IPS DF 6.9 (cell line): Measurements from ENCODE around the gene AIMP1.

Source experiments
- DNase-seq: peaks from one replicate; pipeline ENCODE4 v3.0.0-alpha.2; 2013; ENCODE audit warnings: low read depth, low spot score
- H3K27ac ChIP-seq: one replicate; pipeline ENCODE4 v1.5.1; 2013; ENCODE audit warnings: low read length, control low read depth
- H3K27me3 ChIP-seq: 2 replicates; pipeline ENCODE4 v1.6.1; 2013; ENCODE audit warnings: mild to moderate bottlenecking, low read length; ENCODE audit not compliant: control insufficient read depth, insufficient read depth
- H3K36me3 ChIP-seq: 2 replicates; pipeline ENCODE4 v1.6.1; 2013; ENCODE audit warnings: low read length; ENCODE audit not compliant: control insufficient read depth, insufficient read depth
- H3K4me1 ChIP-seq: 2 replicates; pipeline ENCODE4 v1.6.1; 2013; ENCODE audit warnings: low read length; ENCODE audit not compliant: control insufficient read depth, insufficient read depth
- H3K4me3 ChIP-seq: 2 replicates; pipeline ENCODE4 v1.5.1; 2013; ENCODE audit warnings: mild to moderate bottlenecking, low read length
- H3K9me3 ChIP-seq: 2 replicates; pipeline ENCODE4 v1.6.1; 2013; ENCODE audit warnings: low read length, inconsistent platforms; ENCODE audit not compliant: control insufficient read depth, insufficient read depth
- WGBS: extraction: QIAGEN DNeasy Blood & Tissue Kit; methylation state at CpG from one replicate; pipeline ENCODE4 v1.1.7; 2013; ENCODE audit warnings: mixed read lengths, missing lambda C conversion rate; ENCODE audit not compliant: insufficient read length, insufficient coverage; 5-methylcytosine and 5-hydroxymethylcytosine counted together

AIMP1 gene

DNA sequence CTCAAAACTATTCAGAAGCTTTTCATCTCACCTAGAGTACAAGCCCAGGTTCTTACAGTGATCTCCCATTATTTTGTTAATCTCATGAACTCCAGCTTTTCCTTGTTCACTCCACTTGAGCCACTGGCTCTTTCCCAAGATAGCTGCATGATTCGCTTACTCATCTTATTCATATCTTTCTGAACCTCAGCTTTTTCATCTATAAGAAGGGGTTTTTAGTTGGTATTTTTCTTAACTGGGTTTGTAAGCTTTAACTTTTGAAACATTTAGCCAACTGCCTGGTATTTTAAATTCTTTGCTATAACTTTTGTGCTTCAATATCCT, 28.3 kb downstream of the AIMP1 start:
- H3K36me3 ChIP-seq = no peaks in the 10 kb centered on the region

DNA sequence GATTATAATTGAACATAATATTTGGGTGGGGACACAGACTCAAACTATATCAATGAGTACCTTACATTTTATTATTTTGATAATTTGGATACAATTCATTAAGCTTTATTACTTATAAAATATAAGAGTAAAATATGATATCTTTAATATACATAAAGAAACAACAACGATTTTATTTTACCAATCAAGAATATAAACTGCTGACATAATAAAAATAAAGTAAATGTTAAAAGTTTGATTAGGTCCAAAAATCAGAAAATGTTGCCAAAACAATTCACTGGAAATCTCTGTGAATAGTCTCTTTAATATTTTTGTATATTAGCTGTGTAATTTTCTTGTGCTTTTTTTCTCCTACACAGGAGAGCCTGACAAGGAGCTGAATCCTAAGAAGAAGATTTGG, 30.8 kb downstream of the AIMP1 start:
- no peak for DNase-seq
- Histone ChIP-seq H3K9me3 (no peaks in the 10 kb centered on the region), H3K4me1 (no peaks in the 10 kb centered on the region), H3K27ac (no peak overlapping the region), H3K4me3 (no peak overlapping the region), H3K36me3 (no peaks in the 10 kb centered on the region), H3K27me3 (no peaks in the 10 kb centered on the region)
- WGBS = no CpG with 5 or more reads among the region's 1 CpG

More for the DNA sequence above, 28.3 kb downstream of the AIMP1 start:
- Histone ChIP-seq H3K27ac (no peak overlapping the region), H3K4me1 (no peaks in the 10 kb centered on the region), H3K4me3 (no peak overlapping the region), H3K9me3 (no peaks in the 10 kb centered on the region), H3K27me3 (no peaks in the 10 kb centered on the region)
- DNase-seq = no peak
- WGBS = no CpG with 5 or more reads among the region's 1 CpG

GRCh38 chr4:106351016-106351415, 34.7 kb downstream of the AIMP1 start:
- no peaks in the 10 kb centered on the region for H3K36me3 ChIP-seq
- H3K27me3 ChIP-seq = no peaks in the 10 kb centered on the region
- H3K4me1 ChIP-seq = no peaks in the 10 kb centered on the region
- no peaks in the 10 kb centered on the region for H3K9me3 ChIP-seq
- DNase-seq = no peak
- H3K27ac ChIP-seq = no peak overlapping the region
- H3K4me3 ChIP-seq = no peak overlapping the region

GRCh38 chr4:106353786-106354185, 37.4 kb downstream of the AIMP1 start:
- no peak for DNase-seq
- no peaks in the 10 kb centered on the region for H3K27me3 ChIP-seq
- H3K4me1 ChIP-seq = no peaks in the 10 kb centered on the region
- H3K36me3 ChIP-seq = no peaks in the 10 kb centered on the region
- H3K4me3 ChIP-seq = no peak overlapping the region
- no CpG with 5 or more reads among the region's 1 CpG for WGBS
- H3K9me3 ChIP-seq = no peaks in the 10 kb centered on the region
- no peak overlapping the region for H3K27ac ChIP-seq

- H3K9me3 ChIP-seq = no peaks in the 10 kb centered on the region
- H3K36me3 ChIP-seq = no peaks in the 10 kb centered on the region
- H3K27ac ChIP-seq = no peak overlapping the region
- no peaks in the 10 kb centered on the region for H3K27me3 ChIP-seq
- DNase-seq = no peak
- WGBS = no CpG with 5 or more reads among the region's 4 CpGs
- H3K4me3 ChIP-seq = no peak overlapping the region
- no peaks in the 10 kb centered on the region for H3K4me1 ChIP-seq
These were observed 38.8 kb downstream of the AIMP1 start for GRCh38 chr4:106355193-106355592.

DNA sequence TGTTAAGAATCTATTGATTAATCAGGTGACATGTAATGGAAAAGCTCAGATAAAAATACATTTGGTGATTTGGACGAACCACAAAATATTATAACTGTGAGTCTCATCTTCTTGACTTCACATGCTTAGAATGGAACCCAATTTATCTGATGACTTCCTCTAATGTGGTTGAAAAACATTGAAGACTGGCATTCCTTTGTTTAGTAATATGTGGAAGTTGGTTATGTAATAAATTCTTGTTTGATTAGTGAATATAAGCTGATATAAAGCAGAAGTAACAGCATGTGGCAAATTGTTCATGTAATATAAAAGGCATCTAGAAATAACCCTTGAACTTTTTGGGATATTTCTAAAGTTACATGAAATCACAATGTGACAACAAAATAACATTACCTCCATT, 42.5 kb downstream of the AIMP1 start:
- Histone ChIP-seq H3K27me3 (no peaks in the 10 kb centered on the region), H3K9me3 (no peaks in the 10 kb centered on the region), H3K4me3 (no peak overlapping the region), H3K36me3 (no peaks in the 10 kb centered on the region), H3K27ac (no peak overlapping the region), H3K4me1 (no peaks in the 10 kb centered on the region)
- WGBS = no CpG with 5 or more reads among the region's 1 CpG
- no peak for DNase-seq

- no CpG with 5 or more reads among the region's 3 CpGs for WGBS
- DNase-seq = no peak
These were observed 45.9 kb downstream of the AIMP1 start for GRCh38 chr4:106362086-106362825.

DNA sequence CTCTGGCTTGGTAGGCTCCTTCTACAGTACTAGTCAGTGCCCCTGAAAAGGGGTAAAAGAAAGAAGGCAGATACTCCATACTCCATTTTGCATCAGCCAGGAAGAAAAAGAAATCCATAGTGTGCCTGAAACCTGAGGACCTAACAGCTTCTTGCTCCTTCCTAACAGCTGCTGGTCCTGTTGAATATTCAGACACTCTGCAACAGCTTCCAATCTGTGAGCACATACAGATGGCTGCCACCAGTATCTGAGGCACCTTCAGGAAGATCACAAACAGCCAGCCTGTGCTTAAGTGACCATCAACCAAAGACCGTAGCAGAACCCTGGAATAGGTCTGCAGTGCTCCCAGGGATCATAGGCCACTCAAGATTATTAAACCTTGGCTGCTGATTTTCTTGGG, 47.9 kb downstream of the AIMP1 start:
- WGBS = no CpG with 5 or more reads among the region's 1 CpG
- Histone ChIP-seq H3K9me3 (no peaks in the 10 kb centered on the region), H3K27me3 (no peaks in the 10 kb centered on the region), H3K4me1 (no peaks in the 10 kb centered on the region), H3K4me3 (no peak overlapping the region), H3K36me3 (no peaks in the 10 kb centered on the region), H3K27ac (no peak overlapping the region)
- DNase-seq = no peak

More at GRCh38 chr4:106362086-106362825, 45.9 kb downstream of the AIMP1 start:
- Histone ChIP-seq H3K4me3 (no peak overlapping the region), H3K27me3 (no peaks in the 10 kb centered on the region), H3K9me3 (no peaks in the 10 kb centered on the region), H3K36me3 (no peaks in the 10 kb centered on the region), H3K27ac (no peak overlapping the region), H3K4me1 (no peaks in the 10 kb centered on the region)

DNA sequence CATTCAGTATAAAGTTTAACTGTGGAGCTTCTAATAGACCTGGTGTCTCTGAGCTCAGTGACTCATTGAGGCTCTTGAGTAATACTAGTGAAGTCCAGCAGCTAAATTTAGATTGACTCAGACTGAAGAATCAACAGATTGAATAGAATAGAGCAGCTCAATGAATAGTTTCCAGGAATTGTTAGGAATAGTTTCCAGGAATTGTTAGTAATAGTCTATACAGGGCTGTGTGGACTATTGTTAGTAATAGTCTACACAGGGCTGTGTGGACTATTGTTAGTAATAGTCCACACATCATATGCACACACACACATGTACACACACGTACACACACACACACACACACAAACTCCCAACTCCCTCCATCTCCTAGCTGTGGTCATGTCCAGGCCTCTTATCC, 49.3 kb downstream of the AIMP1 start:
- no peaks in the 10 kb centered on the region for H3K4me1 ChIP-seq

DNA sequence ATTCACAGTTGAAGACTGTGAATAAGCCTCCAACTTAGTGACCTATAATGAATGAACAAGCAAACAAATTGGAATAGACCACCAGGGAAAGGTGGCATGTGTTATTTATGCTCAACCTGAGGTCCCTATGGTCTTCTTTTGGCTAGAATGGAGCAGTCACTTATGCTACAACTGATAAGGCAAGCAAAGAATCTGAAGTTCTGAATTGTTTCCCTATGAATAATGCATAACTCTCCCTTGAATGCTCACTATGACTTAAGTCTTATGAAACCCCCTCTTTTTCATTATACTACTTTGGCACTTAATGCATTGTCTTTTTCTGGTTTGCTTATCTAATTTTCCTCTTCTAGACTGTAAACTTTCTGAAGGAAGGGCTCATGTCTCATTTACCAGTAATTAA, 49.7 kb downstream of the AIMP1 start:
- Histone ChIP-seq H3K36me3 (no peaks in the 10 kb centered on the region), H3K27ac (no peak overlapping the region), H3K27me3 (no peaks in the 10 kb centered on the region), H3K4me1 (no peaks in the 10 kb centered on the region), H3K9me3 (no peaks in the 10 kb centered on the region), H3K4me3 (no peak overlapping the region)
- no peak for DNase-seq

More for the DNA sequence above, 49.3 kb downstream of the AIMP1 start:
- no peaks in the 10 kb centered on the region for H3K27me3 ChIP-seq
- WGBS = no CpG with 5 or more reads among the region's 1 CpG
- no peaks in the 10 kb centered on the region for H3K9me3 ChIP-seq
- no peak overlapping the region for H3K27ac ChIP-seq
- H3K4me3 ChIP-seq = no peak overlapping the region
- no peaks in the 10 kb centered on the region for H3K36me3 ChIP-seq
- no peak for DNase-seq

DNA sequence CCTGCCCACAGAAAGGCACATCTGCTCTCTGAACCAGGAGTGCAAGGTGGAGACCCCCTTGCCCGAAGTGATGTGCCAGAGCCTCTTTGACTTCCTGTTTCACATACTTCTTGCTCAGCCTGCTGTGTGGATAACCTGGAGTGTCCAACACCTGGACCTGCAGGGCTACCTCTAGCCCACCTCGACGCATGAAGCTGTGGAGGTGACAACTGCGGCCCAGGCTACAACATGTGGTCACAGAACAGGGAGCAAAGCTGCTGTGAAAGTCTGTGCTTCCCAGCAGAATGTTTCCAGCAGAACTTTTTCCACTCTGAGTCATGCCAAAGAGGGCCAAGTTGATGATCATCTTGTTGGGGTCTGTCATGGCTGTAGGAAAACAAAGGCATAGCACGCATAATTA, 50.7 kb downstream of the AIMP1 start:
- Histone ChIP-seq H3K4me3 (no peak overlapping the region), H3K27me3 (no peaks in the 10 kb centered on the region), H3K4me1 (no peaks in the 10 kb centered on the region), H3K27ac (no peak overlapping the region), H3K36me3 (no peaks in the 10 kb centered on the region), H3K9me3 (no peaks in the 10 kb centered on the region)
- no CpG with 5 or more reads among the region's 5 CpGs for WGBS
- DNase-seq = no peak
